Endothelial cell of umbilical vein (primary cell): ENCODE results near the gene PGGHG.

ENCODE experiments used
- EZH2 ChIP-seq: IDR thresholded peaks from 2 replicates; pipeline ENCODE4 v1.6.1; 2012; ENCODE audit warnings: borderline replicate concordance, low read depth, mild to moderate bottlenecking, moderate library complexity, low read length, inconsistent platforms; ENCODE audit not compliant: severe bottlenecking
- MYC ChIP-seq: IDR thresholded peaks from one replicate; pipeline ENCODE4 v1.6.1; 2011; ENCODE audit warnings: mild to moderate bottlenecking, low read depth, low read length
- TF ChIP-seq, protein P1 (sequence below), 2 donors: IDR thresholded peaks; 1 replicate in 1 of 2; 2 replicates in 1 of 2; pipeline ENCODE4 v1.5.1; 2011; ENCODE audit warnings: low read length in 2 of 2, mild to moderate bottlenecking in 2 of 2, moderate library complexity in 2 of 2, control low read depth in 1 of 2, inconsistent platforms in 1 of 2, low read depth in 1 of 2; ENCODE audit not compliant: insufficient read depth in 1 of 2; ENCODE audit errors: extremely low read depth in 1 of 2

DNA sequence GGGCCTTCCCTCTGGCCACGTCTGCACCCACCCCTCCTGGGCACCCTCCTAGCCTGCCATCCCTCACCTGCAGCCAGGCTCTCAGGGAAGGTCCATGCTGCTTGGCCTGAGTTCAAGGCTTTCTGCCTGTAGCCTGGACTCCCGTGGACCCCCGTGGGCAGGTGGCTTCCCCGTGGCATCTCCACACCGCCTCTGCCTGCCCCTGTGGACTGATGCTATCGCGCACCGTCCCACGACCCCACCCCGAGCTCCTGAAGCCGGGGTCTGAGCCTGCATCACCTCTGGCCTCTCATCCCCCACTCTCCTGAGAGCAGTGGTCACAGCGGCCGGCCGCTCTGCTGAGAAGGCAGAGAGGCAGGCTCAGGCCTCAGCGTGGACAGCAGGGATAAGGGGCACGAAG is 5.9 kb downstream of the PGGHG start:
- TF ChIP-seq, protein P1, sequence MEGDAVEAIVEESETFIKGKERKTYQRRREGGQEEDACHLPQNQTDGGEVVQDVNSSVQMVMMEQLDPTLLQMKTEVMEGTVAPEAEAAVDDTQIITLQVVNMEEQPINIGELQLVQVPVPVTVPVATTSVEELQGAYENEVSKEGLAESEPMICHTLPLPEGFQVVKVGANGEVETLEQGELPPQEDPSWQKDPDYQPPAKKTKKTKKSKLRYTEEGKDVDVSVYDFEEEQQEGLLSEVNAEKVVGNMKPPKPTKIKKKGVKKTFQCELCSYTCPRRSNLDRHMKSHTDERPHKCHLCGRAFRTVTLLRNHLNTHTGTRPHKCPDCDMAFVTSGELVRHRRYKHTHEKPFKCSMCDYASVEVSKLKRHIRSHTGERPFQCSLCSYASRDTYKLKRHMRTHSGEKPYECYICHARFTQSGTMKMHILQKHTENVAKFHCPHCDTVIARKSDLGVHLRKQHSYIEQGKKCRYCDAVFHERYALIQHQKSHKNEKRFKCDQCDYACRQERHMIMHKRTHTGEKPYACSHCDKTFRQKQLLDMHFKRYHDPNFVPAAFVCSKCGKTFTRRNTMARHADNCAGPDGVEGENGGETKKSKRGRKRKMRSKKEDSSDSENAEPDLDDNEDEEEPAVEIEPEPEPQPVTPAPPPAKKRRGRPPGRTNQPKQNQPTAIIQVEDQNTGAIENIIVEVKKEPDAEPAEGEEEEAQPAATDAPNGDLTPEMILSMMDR (IDR thresholded peaks at IDR 0.05; ENCODE audit: extremely low read depth in 1 of 2, insufficient read depth in 1 of 2, low read depth in 1 of 2, low read length in 2 of 2) = no peak
- TF ChIP-seq EZH2 (no peak), MYC (no peak)
